ENCODE data around the gene SNED1.

SNED1 gene

DNA sequence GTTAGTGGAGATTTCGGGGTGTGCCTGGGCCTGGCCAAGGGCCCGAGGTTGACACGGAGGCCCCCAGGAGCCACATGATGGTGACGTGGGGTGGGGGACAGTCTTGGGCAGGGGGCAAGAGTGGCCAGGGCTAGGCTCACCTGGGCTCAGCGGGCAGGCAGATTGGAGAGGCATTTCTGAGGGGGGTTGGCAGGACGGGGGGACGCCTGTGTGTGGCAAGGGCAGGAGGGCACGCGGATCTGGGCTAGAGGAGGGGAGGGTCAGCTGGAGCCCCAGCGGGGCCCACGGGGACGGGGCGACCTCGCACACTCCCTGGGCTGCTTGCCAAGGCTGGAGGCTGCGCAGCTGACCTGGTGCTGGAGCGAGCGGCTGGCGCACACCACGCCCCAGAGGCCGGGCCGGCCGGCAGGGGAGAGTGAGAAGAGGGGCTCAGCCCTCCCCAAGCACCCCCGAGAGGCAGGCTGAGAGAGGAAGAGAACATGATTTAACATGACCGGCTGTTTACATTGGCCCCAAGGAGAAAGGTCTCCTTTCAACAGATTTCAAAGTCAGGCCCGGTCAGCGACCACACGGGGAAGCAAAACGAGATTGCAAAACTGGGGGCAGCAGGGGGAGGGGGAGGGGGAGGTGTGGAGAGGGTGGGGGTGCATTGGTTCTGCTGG, 38.0 kb upstream of the SNED1 start:
- no peak for DNase-seq (ENCODE audit: low read depth)

DNA sequence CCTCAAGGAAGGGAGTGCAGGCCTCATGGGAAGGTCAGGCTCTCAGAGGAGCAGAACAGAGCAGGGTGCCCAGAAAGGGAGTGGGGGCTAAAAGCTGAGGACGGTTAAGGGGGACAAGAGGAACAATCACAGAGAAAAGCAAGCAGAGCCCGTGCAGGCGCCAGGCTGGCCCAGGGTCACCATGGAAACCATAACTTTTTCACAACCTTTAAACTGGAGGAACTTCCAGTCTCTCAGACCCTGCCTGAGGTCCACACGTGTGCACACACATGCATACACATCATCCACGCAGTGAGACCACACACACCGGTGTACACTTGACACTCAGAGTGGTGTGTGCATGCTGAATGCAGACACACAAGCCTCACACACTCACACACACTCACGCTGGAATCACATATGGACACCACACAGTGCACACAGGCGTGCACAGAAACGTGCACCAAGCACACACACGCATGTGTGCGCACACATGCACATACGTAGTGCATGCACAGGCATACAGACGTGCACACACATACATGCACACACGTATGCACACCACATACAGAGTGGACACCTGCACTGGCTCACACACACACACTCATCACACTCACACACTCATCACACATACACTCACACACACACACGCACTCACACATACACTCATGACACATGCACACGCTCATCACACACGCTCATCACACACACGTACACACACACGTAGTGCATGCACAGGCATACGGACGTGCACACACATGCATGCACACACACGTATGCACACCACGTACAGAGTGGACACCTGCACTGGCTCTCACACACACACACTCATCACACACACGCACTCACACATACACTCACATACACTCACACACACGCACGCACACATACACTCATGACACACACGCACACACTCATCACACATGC, 37.2 kb upstream of the SNED1 start:
- no peak for DNase-seq (ENCODE audit: low read depth)

DNA sequence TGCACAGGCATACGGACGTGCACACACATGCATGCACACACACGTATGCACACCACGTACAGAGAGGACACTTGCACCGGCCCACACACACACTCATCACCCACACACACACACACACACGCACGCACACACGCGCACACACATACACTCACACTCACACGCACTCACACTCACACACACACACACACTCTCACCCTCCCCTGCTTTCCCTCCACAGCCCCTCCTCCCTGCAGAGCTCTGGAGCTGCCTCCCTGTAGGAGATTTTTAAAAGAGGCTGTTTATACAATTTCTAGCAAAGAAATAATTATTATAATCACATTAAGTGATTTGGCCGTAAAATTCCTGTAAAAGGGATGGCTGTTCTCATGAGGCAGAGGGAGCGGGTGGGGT, 36.5 kb upstream of the SNED1 start:
- DNase-seq (ENCODE audit: low read depth): no peak

- no peak for DNase-seq (ENCODE audit: low read depth)
Measured at GRCh38 chr2:240962300-240963064, 35.9 kb upstream of the SNED1 start.

- DNase-seq (ENCODE audit: low read depth): no peak
Measured at GRCh38 chr2:240963065-240963867, 35.2 kb upstream of the SNED1 start.

DNA sequence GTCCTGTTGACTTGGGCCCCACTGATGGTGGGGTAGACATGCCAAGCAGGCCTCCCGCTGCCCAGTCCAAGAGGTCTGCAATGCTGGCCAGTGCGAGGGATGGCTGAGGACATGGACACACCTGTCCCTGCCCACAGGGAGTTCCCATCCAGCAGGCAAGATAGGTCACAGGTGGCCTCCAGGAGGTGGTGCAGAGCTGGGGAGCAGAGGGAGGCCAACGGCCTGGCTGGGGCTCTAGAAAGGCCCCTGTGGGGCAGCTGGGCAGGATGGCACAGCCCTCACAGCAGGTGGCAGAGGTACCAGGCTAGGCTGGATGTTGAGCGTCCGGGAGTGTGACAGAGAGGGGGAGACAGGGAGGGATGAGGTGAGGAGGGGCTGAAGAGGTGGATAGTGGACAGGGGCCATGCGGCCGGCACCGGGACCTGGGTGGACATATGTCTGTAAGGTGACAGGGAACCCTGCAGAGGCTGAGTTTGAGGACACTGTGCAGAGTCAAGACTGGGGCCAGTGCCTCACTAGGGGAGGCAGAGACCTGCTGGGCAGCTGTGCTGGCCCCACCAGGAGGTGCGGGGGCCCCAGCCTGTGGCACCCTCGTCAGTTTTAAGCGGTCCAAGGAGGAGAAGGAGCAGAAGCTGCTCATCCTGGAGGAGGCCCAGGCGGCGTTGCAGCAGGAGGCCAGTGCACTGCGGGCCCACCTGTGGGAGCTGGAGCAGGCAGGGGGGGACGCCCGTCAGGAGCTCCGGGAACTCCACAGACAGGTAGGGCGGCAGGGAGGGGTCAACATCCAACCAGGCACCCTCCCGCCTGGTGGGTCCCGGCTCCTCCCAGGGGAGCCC, 34.3 kb upstream of the SNED1 start:
- no peak for DNase-seq (ENCODE audit: low read depth)

DNA sequence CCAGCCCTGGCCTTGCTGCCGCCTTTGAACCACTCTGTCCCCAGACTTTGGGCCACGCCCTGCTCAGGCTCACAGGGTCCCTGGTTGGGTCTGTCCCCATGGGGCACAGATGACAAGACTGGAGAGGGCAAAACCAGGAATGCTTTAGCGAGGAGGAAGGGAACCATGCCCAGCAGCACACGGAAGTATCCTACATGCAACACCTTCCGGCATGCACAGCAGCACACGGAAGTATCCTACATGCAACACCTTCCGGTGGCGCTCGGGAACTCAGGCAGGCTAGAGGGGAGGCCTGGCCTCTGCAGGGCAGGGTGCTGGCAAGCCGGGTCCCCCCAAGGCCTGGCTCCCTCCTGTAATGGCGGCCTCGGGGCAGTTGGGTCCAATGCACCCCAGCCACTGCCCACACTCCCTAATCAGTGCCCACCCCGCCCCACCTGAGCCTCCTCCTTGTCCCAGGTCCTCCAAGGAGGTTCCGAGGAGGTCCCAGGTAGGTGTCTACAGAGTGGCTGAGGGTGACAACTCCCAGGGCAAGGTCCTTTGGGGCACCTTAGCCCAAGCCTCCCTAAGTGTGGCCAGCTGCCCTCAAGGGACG, 33.6 kb upstream of the SNED1 start:
- DNase-seq (ENCODE audit: low read depth): no peak

DNA sequence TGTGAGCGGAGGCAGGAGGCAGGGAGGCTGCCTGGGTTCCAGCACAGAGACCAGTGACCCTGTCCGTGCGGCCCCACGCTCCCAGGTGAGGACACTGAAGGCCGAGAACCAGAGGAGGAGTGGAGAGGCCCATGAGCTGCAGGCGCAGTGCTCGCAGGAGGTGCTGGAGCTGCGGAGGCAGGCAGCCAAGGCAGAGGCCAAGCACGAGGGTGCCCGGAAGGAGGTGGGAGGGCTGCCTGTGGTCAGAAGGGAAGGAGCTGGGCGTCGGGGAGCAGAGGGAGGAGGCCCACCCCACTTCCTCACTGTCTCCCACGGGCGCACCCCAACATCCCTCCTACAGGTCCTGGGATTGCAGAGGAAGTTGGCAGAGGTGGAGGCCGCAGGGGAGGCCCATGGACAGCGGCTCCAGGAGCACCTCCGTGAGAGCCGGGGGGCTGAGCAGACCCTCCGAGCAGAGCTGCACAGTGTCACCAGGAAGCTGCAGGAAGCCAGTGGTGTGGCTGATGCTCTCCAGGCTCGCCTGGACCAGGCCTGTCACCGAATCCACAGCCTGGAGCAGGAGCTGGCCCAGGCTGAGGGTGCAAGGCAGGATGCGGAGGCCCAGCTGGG, 33.0 kb upstream of the SNED1 start:
- DNase-seq (ENCODE audit: low read depth): no peak

GRCh38 chr2:240965905-240966456, 32.4 kb upstream of the SNED1 start:
- no peak for DNase-seq (ENCODE audit: low read depth)

DNA sequence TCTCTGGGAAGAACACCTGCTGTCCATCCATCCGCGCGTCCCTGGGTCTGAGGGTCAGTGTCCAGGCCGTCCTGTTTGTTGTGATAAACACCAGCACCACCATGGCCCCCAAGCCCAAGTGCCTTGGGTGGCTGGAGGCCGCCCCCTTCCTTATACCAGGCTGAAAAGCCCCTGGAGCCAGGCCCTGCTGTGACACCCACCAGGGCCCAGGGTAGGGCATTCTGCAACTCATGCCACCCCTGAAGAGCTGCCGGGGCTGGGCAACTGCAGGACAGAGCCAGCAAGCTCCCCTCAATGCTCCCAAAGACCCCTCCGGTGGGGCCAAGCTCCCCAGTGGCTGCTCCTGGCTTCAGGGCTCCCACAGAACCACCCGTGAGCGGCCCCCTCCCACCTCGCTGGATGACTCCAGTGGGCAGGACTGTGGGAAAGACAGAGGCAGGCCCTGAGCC, 31.9 kb upstream of the SNED1 start:
- no peak for DNase-seq (ENCODE audit: low read depth)

GRCh38 chr2:240966906-240967680, 31.3 kb upstream of the SNED1 start:
- no peak for DNase-seq (ENCODE audit: low read depth)

GRCh38 chr2:240967681-240968621, 30.5 kb upstream of the SNED1 start:
- no peak for DNase-seq (ENCODE audit: low read depth)

DNA sequence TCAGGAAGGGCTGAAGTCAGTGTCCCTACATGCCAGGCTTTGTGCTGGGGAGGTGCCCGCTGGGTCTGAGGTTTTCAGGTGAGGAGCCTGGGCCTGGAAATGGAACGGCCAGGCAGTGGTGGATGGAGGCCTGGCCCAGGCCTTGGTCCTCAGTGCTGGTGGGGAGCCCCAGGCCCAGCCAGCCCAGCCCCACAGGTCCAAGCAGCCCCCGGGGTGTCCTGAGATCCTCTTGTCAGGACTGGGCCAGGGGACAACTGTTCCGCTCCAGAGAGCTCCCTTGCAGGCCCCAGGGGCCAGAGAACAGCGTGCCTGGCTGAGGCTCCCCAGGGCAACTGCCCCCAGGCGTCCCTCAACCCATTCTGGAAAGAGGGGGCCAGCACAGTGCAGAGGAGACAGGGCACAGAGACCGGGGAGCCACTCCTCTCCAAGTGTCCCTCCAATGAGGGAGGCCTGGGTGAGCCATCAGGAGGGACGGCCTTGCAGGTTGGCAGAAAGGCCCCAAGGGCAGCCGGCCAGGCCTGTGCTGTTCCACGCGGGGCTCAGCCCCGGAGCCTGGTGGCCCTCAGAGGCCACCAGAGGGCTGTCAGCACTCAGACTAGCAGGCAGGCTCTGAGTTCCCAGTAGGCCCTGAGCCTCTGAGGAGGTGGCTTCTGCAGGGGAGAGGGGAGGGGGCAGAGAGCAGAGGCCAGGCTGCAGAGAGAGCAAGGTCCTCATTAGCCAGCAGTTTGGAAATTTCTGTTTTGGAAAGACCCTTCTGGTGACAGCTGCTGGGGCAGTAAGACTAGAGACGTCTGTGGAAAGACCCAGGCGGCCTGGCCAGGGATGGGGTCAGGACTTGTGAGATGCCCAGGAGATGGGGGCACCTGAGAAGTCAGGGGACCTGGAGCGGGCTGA, 29.4 kb upstream of the SNED1 start:
- DNase-seq (ENCODE audit: low read depth): no peak

DNA sequence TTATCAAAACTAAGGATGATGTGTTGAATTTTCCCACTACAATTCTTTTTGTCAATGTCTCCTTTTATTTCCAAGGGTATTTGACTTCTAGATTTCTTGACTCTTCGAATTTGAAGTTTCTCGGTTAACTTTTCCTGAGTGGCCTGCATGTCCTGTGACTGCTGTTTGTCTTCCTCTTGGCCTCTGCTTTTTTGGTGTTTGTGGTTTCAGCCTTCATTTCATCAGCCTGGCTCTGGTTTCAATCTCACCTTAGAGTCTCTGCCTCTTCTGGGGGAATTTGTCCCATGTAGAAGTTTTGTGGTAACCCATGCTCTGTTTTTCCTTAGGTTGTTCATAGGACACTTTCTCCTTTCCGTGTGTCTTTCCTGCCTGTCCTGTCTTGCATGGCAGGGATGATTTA, 28.3 kb upstream of the SNED1 start:
- DNase-seq (ENCODE audit: low read depth): no peak

DNA sequence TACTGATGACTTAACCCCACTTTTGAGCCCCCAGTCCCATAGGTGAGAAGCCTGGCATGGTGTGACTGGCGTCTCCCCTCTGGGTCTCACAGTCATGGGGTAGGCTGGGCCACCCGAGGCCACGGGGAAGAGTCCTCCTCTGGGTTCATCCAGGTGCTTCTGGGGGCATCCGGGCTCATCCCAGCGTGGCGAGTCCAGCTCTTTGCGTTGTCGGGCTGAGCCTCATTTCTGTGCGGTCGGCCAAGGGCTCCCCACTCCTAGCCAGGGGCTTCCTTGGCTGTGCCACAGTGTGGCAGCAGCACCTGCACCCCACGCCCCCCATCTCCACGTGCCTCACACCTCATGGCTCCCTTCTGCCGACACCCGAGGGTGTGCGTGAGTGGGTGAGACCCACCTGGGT, 27.6 kb upstream of the SNED1 start:
- no peak for DNase-seq (ENCODE audit: low read depth)

DNA sequence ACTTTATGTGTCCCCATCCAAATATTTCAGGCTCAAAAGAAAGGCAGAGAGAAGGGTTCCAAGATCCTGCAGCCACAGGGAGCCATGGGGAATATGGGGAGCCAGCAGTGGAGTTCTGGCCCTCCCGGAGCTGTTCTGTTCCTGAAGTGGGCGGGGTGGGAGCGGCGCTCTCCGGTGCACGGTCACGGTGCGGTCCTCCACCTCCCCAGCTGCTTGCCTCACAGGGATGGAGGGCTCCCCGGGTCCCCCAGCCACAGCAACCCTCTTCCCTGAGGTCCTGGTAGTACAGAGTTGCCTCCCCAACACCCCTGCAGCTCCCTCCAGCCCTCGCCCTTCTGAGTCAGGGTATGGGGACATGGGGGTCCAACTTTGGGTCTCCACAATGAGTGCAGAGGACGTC, 26.2 kb upstream of the SNED1 start:
- DNase-seq (ENCODE audit: low read depth): no peak
